ENCODE data around the gene REM1. TPM values are rescaled to one million over a fixed set of nuclear protein-coding genes. Genes with fewer than 3 reads are reported as not detected.

The REM1 gene
- total RNA-seq: 1.7 and 1.8 TPM in 2 replicates

GRCh38 chr20:31474758-31475427, at the start of gene REM1, which contains the start of gene DEFB124:
Gene REM1 (plus strand): TSS chr20:31475288. CDS start chr20:31476446, 1,158 bp downstream.
Gene DEFB124 (minus strand): TSS chr20:31475127. CDS start chr20:31473013, 2,114 bp downstream.

DNA sequence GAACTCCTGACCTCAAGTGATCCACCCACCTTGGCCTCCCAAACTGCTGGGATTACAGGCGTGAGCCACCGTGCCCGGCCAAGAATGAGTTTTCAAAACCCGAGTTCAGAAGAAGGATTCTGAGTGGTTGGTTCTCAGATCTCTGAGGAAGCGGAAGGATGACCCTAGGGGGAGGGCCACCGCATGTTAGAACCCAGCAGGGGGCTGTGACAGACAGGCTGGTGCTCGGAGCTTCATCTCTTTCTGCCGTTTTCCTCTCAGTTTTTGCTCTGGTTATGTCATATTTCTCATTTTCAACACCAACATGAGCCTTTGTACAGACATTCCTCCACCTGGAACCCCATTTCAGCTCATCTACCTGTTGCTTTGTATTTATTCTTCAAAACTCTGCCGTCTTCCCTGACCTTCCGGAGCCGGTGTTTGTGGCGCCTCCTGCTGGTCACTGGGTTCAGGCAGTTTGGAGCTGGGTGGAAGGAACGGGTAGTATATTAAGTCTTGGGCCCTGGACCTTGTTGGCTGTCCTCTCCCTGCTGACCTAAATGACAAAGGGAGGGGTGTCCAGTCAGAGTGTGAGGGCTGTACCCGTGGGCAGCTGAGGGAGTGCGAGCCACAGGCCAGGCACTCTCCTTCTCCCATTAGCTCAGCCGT, 35.0 kb upstream of the REM1 start, which contains the start of gene DEFB123:
Gene DEFB123, plus strand, starts transcription at position 621 of the 648 bp plus-strand sequence. CDS start 67 bp downstream, outside the sequence.

GRCh38 chr20:31514154-31515071, 39.3 kb downstream of the REM1 start, which contains the start of gene HM13:
Gene HM13 (plus strand): TSS chr20:31514442. CDS start chr20:31514552, 110 bp downstream.

Other genes starting within 250 kb of the REM1 start
- not detected in 2 replicates for gene DEFB115, start 217.6 kb upstream of the REM1 start, total RNA-seq
- not detected in 2 replicates for gene DEFB116, start 166.7 kb upstream of the REM1 start, total RNA-seq
- not detected in 2 replicates for gene DEFB118, start 106.7 kb upstream of the REM1 start, total RNA-seq
- not detected in 2 replicates for gene DEFB119, start 84.7 kb upstream of the REM1 start, total RNA-seq
- not detected in 2 replicates for gene DEFB121, start 69.1 kb upstream of the REM1 start, total RNA-seq
- gene DEFB123, start 34.7 kb upstream of the REM1 start, total RNA-seq: not detected in 2 replicates
- not detected in 2 replicates for gene DEFB124, start 161 bp upstream of the REM1 start, total RNA-seq
- gene HM13, start 39.2 kb downstream of the REM1 start, total RNA-seq: 71.5 and 72.6 TPM in 2 replicates
- 189 and 395 TPM in 2 replicates for gene ID1, start 130.0 kb downstream of the REM1 start, total RNA-seq
- not detected in 2 replicates for gene COX4I2, start 162.6 kb downstream of the REM1 start, total RNA-seq
- gene BCL2L1, start 247.6 kb downstream of the REM1 start, total RNA-seq: 75.4 and 101 TPM in 2 replicates